Left ventricle myocardium inferior (tissue), 1 donor: Measurements from ENCODE around the gene CCDC194. TPM values are rescaled to one million over a fixed set of nuclear protein-coding genes. Genes with fewer than 3 reads are reported as not detected.

Experiments
- DNase-seq: peaks from one replicate; pipeline ENCODE4 v3.0.0-alpha.2; 2020
- H3K27ac ChIP-seq: fragments of 200-600 bp; replicated peaks from 2 replicates; pipeline ENCODE4 v1.8.0; 2021
- H3K27me3 ChIP-seq: fragments of 200-600 bp; 2 replicates; pipeline ENCODE4 v1.8.0; 2021; ENCODE audit warnings: low read depth
- H3K36me3 ChIP-seq: fragments of 200-600 bp; 2 replicates; pipeline ENCODE4 v1.8.0; 2021
- H3K4me1 ChIP-seq: fragments of 200-600 bp; 2 replicates; pipeline ENCODE4 v1.8.0; 2021
- H3K4me3 ChIP-seq: fragments of 200-600 bp; 2 replicates; pipeline ENCODE4 v1.8.0; 2021; ENCODE audit warnings: mild to moderate bottlenecking, moderate library complexity
- H3K9me3 ChIP-seq: fragments of 200-600 bp; replicated peaks from 2 replicates; pipeline ENCODE4 v1.8.0; 2021
- intact Hi-C: fragments of 100-400 bp; cut with micrococcal nuclease; formaldehyde crosslinking; loops from one replicate; pipeline ENCODE4 v1.11.0; 2022
- total RNA-seq: library from RNA; stranded (reverse); fragmentation: NEBNext Ultra II Directional; extraction: Animal tissue kit (Norgen Biotek cat#: 25700); gene quantifications from one replicate; pipeline ENCODE4 v1.2.1, GENCODE V29; 2021
- TF ChIP-seq, protein P1 (sequence below): fragments of 200-600 bp; IDR thresholded peaks from 2 replicates; pipeline ENCODE4 v1.8.0; 2021; ENCODE audit warnings: antibody characterized with exemption, mild to moderate bottlenecking, borderline replicate concordance
- donor health status: DM: no; HTN: yes; CAD: no; lungs with severe emphysema.

The CCDC194 gene
- total RNA-seq, 1 donor from 2014 or later, result not detected

DNA sequence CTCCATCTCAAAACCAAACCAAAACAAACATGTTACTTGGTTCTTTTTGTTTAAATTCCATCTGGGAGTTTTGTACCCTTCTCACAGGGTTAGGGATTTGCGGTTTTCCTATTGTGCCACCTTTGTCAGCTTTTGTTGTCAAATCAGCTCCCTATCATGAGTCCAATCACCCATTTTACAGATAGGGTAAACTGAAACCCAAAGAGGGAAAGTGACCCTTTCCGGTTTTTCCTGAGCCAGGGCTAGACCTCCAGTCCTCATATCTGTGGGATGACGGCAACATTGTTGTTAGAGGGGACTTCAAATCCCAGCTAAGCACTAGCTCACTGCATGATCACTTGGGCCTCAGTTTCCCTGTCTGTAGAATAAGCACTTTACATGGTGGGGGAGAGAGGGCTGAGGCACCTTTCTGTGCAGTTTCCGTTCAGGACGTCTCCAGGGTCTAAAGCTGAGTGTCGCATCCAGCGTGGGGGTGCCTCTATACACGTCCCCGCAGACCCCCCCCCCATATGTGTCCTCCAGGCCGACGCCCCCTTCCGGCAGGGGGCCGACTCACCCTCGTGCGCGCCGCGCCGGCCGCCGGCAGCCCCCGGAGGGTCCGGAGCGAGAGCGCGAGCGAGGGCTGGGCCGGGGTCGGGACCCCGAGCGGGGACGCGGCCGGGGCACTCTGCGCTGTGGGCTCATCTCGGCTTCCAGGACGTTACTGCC, 3.9 kb downstream of the CCDC194 start:
- intact Hi-C loops, result loop anchor here (10.0 kb wide), 1 partner anchor 95 kb away; no protein-coding TSS in a partner anchor
- H3K27ac ChIP-seq, result no peak overlapping the region
- TF ChIP-seq, protein P1, sequence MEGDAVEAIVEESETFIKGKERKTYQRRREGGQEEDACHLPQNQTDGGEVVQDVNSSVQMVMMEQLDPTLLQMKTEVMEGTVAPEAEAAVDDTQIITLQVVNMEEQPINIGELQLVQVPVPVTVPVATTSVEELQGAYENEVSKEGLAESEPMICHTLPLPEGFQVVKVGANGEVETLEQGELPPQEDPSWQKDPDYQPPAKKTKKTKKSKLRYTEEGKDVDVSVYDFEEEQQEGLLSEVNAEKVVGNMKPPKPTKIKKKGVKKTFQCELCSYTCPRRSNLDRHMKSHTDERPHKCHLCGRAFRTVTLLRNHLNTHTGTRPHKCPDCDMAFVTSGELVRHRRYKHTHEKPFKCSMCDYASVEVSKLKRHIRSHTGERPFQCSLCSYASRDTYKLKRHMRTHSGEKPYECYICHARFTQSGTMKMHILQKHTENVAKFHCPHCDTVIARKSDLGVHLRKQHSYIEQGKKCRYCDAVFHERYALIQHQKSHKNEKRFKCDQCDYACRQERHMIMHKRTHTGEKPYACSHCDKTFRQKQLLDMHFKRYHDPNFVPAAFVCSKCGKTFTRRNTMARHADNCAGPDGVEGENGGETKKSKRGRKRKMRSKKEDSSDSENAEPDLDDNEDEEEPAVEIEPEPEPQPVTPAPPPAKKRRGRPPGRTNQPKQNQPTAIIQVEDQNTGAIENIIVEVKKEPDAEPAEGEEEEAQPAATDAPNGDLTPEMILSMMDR, result no peak
- peaks cover 12% of the 10 kb centered on the region for H3K9me3 ChIP-seq
- peaks cover 46% of the 10 kb centered on the region for H3K27me3 ChIP-seq
- DNase-seq, result no peak
- H3K4me1 ChIP-seq, result peaks cover 38% of the 10 kb centered on the region
- peak overlapping the region; percentile 64 for H3K4me3 ChIP-seq
- H3K36me3 ChIP-seq, result no peaks in the 10 kb centered on the region

DNA sequence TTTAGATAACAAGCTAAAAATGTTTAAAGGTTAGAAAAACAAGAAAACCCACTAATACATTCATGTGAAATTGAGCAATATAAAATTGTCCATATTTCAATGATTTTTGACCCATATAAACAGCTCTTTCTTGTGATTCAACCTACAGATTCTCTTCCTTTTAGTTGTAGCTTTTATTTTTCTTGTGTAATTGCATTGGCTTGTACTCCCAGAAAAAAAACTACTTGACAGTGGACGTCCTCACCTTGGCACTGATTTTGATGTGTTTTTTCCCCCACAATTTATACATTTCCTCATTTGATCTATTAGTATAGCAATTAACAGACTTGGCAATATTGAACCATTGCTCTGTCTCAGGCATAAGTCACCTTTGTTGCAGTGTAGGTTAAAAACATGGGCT, 4.7 kb downstream of the CCDC194 start:
- no peak overlapping the region for H3K27ac ChIP-seq
- H3K36me3 ChIP-seq, result no peaks in the 10 kb centered on the region
- H3K27me3 ChIP-seq, result peaks cover 38% of the 10 kb centered on the region
- H3K9me3 ChIP-seq, result peaks cover 12% of the 10 kb centered on the region
- TF ChIP-seq, protein P1, result no peak
- H3K4me3 ChIP-seq, result no peak overlapping the region
- H3K4me1 ChIP-seq, result peaks cover 30% of the 10 kb centered on the region
- DNase-seq, result no peak
- intact Hi-C loops, result loop anchor here (10.0 kb wide), 1 partner anchor 94 kb away; no protein-coding TSS in a partner anchor

DNA sequence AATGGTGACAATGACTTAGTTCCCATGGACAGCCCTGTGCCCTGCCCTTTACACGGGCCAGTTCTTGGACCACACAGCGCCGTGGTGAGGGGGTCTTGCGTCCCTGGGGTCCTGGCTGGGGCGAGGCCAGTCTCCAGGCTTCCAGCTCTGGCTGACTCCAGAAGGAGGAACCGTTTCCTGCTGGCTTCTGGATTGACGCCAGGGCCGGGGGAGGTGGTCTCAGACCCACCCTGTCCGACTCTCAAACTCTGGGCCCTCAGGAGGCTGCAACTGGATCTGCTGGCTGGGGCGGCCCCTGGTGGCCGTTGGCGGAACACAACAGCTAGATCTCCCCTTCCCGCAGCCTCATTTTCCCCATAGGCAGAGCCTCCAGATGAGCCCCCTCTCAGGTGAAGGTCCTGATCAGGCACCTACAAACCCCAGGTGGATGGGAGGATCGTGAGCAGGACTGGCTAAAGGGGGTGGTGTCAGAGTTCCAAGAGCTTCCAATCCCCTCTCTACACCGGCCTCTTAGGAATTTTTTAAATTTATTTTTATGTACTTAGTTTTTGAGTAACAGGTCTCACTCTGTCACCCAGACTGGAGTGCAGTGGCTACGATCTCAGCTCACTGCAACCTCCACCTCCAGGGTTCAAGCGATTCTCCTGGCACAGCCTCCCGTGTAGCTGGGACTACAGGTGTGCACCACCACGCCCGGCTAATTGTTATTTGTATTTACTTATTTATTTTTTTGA, 8.0 kb downstream of the CCDC194 start:
- Histone ChIP-seq H3K27me3 (peaks cover 7% of the 10 kb centered on the region), H3K9me3 (peaks cover 12% of the 10 kb centered on the region), H3K4me3 (no peak overlapping the region), H3K36me3 (no peaks in the 10 kb centered on the region), H3K27ac (no peak overlapping the region), H3K4me1 (peaks cover 26% of the 10 kb centered on the region)
- intact Hi-C loops, result loop anchor here (2.0 to 10.0 kb wide), 2 partner anchors 39 to 91 kb away; no protein-coding TSS in a partner anchor
- TF ChIP-seq, protein P1, result peak; percentile 94
- peak; percentile 56 for DNase-seq

DNA sequence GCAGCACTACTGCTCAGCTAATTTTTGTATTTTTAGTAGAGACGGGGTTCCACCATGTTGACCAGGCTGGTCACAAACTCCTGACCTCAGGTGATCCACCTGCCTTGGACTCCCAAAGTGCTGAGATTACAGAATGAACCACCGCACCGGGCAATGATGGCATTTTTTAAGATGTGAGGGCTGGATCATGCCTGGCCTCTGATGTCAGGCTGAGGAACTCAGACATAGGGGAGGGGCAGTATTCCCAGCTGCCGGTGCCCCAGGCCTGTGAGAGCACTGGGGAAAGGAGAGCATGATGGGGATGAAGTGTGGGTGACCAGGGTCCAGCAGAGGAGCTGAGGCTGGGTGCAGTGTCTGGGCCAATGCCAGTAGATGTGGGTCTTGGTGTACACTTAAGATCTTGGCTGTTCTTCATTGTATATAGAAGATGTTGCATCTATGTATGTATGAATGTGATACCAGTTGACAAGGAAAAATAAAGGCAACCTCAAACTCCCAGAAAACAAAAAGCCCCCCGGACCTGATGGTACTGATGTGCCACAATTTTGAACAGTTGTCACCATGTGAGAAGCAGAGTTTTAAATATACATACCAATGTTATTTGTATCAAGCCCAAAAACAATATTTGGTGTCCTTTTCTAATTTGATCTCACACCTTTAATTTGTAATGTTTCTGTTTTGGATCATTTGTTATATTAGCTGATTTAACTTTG, 13.4 kb downstream of the CCDC194 start:
- intact Hi-C loops, result loop anchor here (10.0 kb wide), 1 partner anchor 86 kb away; no protein-coding TSS in a partner anchor
- Histone ChIP-seq H3K27me3 (peaks cover 25% of the 10 kb centered on the region), H3K4me1 (peaks cover 28% of the 10 kb centered on the region), H3K36me3 (no peaks in the 10 kb centered on the region), H3K4me3 (no peak overlapping the region), H3K9me3 (peaks cover 5% of the 10 kb centered on the region), H3K27ac (no peak overlapping the region)
- DNase-seq, result no peak
- TF ChIP-seq, protein P1, result no peak

DNA sequence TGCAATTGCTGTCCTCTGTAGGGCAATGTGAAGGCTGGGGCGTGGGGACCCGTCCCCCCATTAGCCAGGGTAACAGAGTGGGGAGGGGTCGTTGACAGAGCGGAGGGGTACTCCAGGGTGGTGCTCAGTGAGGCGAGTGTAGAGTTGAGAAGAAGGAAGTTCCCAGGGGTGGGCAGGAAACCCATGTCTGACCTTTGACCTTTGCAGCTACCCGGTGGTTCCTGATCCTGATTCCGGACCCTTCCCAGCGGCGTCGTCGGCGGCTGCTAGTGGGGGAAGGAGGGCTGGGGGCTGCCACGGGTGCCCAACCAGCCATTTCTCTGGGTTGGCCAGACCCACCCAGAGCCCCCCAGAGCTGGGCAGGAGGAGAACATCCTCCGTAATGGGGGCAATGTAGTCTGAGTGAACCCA, 14.8 kb downstream of the CCDC194 start:
- TF ChIP-seq, protein P1, result no peak
- DNase-seq, result no peak
- Histone ChIP-seq H3K9me3 (peaks cover 5% of the 10 kb centered on the region), H3K27me3 (peaks cover 25% of the 10 kb centered on the region), H3K36me3 (no peaks in the 10 kb centered on the region), H3K4me1 (peaks cover 25% of the 10 kb centered on the region), H3K4me3 (no peak overlapping the region), H3K27ac (no peak overlapping the region)
- intact Hi-C loops, result no loop called here
